H9 (cell line): Measurements from ENCODE around the gene IMPDH2. TPM values are rescaled to one million over a fixed set of nuclear protein-coding genes. Genes with fewer than 3 reads are reported as not detected.

Experiments used
- DNase-seq: peaks from one replicate; pipeline ENCODE4 v3.0.0-alpha.2; 2017
- H2AFZ ChIP-seq: one replicate; pipeline ENCODE4 v1.6.1; 2013; ENCODE audit warnings: mild to moderate bottlenecking, low read length, control low read depth, moderate library complexity
- H2AK5ac ChIP-seq: 2 replicates; pipeline ENCODE4 v1.6.1; 2013; ENCODE audit warnings: low read length, control low read depth, mixed read lengths; ENCODE audit not compliant: insufficient read length
- H2BK120ac ChIP-seq: one replicate; pipeline ENCODE4 v1.6.1; 2013; ENCODE audit warnings: low read depth, mild to moderate bottlenecking, low read length, control low read depth, inconsistent platforms; ENCODE audit not compliant: poor library complexity, severe bottlenecking
- H2BK12ac ChIP-seq: 2 replicates; pipeline ENCODE4 v1.6.1; 2013; ENCODE audit warnings: low read length, control low read depth, mixed read lengths, low read depth; ENCODE audit not compliant: insufficient read length
- H2BK15ac ChIP-seq: 2 replicates; pipeline ENCODE4 v1.6.1; 2013; ENCODE audit warnings: low read depth, low read length, control low read depth
- H2BK20ac ChIP-seq: one replicate; pipeline ENCODE4 v1.6.1; 2013; ENCODE audit warnings: low read depth, mild to moderate bottlenecking, low read length, control low read depth, inconsistent platforms; ENCODE audit not compliant: poor library complexity, severe bottlenecking
- H2BK5ac ChIP-seq: 2 replicates; pipeline ENCODE4 v1.6.1; 2013; ENCODE audit warnings: low read length, control low read depth, mixed read lengths; ENCODE audit not compliant: insufficient read length
- H3K14ac ChIP-seq: 2 replicates; pipeline ENCODE4 v1.6.1; 2013; ENCODE audit warnings: low read length, control low read depth; ENCODE audit not compliant: insufficient read depth
- H3K18ac ChIP-seq: 2 replicates; pipeline ENCODE4 v1.6.1; 2013; ENCODE audit warnings: low read depth, mild to moderate bottlenecking, mixed read lengths, low read length, control low read depth; ENCODE audit not compliant: insufficient read length
- H3K23ac ChIP-seq: 2 replicates; pipeline ENCODE4 v1.6.1; 2013; ENCODE audit warnings: low read length, control low read depth, mixed read lengths, low read depth; ENCODE audit not compliant: insufficient read length
- H3K23me2 ChIP-seq: 2 replicates; pipeline ENCODE4 v1.6.1; 2013; ENCODE audit warnings: low read depth, mild to moderate bottlenecking, mixed read lengths, low read length, control low read depth; ENCODE audit not compliant: insufficient read length, poor library complexity, severe bottlenecking
- H3K27ac ChIP-seq: 2 replicates; pipeline ENCODE4 v1.5.1; 2013; ENCODE audit warnings: low read length, control low read depth, mixed read lengths, low read depth; ENCODE audit not compliant: insufficient read length
- H3K27me3 ChIP-seq: 2 replicates; pipeline ENCODE4 v1.6.1; 2013; ENCODE audit warnings: low read length, control low read depth, inconsistent platforms; ENCODE audit not compliant: insufficient read depth
- H3K4ac ChIP-seq: 2 replicates; pipeline ENCODE4 v1.6.1; 2013; ENCODE audit warnings: low read depth, mild to moderate bottlenecking, control low read depth, inconsistent platforms, low read length, moderate library complexity
- H3K4me1 ChIP-seq: 2 replicates; pipeline ENCODE4 v1.6.1; 2013; ENCODE audit warnings: low read length, control low read depth, inconsistent platforms; ENCODE audit not compliant: insufficient read depth
- H3K4me2 ChIP-seq: 2 replicates; pipeline ENCODE4 v1.6.1; 2013; ENCODE audit warnings: low read length, control low read depth, mixed read lengths; ENCODE audit not compliant: insufficient read length, insufficient read depth
- H3K56ac ChIP-seq: 2 replicates; pipeline ENCODE4 v1.6.1; 2013; ENCODE audit warnings: low read depth, mild to moderate bottlenecking, mixed read lengths, low read length, control low read depth; ENCODE audit not compliant: insufficient read length
- H3K79me1 ChIP-seq: 2 replicates; pipeline ENCODE4 v1.6.1; 2013; ENCODE audit warnings: low read depth, mild to moderate bottlenecking, moderate library complexity, low read length, control low read depth, inconsistent platforms; ENCODE audit not compliant: insufficient read depth, poor library complexity, severe bottlenecking
- H3K79me2 ChIP-seq: 2 replicates; pipeline ENCODE4 v1.6.1; 2013; ENCODE audit warnings: low read length, control low read depth, inconsistent platforms; ENCODE audit not compliant: insufficient read depth
- H3K9ac ChIP-seq: 2 replicates; pipeline ENCODE4 v1.6.1; 2013; ENCODE audit warnings: low read length, control low read depth, mixed read lengths; ENCODE audit not compliant: insufficient read length; ENCODE audit errors: extremely low read depth
- H3K9me3 ChIP-seq: one replicate; pipeline ENCODE4 v1.6.1; 2013; ENCODE audit warnings: low read depth, low read length, inconsistent platforms; ENCODE audit not compliant: control insufficient read depth
- H3T11ph ChIP-seq: one replicate; pipeline ENCODE4 v1.6.1; 2013; ENCODE audit warnings: mild to moderate bottlenecking, low read length, control low read depth, inconsistent platforms
- H4K20me1 ChIP-seq: one replicate; pipeline ENCODE4 v1.6.1; 2013; ENCODE audit not compliant: control insufficient read depth, insufficient read length, insufficient read depth
- H4K5ac ChIP-seq: 2 replicates; pipeline ENCODE4 v1.6.1; 2013; ENCODE audit warnings: low read depth, mild to moderate bottlenecking, mixed read lengths, low read length, control low read depth; ENCODE audit not compliant: insufficient read length
- H4K8ac ChIP-seq: replicated peaks from 2 replicates; pipeline ENCODE4 v1.6.1; 2013; ENCODE audit warnings: low read length, control low read depth, mixed read lengths, low read depth; ENCODE audit not compliant: insufficient read length
- H4K91ac ChIP-seq: 2 replicates; pipeline ENCODE4 v1.6.1; 2013; ENCODE audit warnings: low read depth, mild to moderate bottlenecking, moderate library complexity, mixed read lengths, low read length, control low read depth; ENCODE audit not compliant: insufficient read length
- H3K27ac Mint-ChIP-seq, 3 experiments: 2 replicates in 2 of 3; 3 replicates in 1 of 3; pipeline ENCODE4 v1.8.0; 2020 to 2021; ENCODE audit warnings: mixed read lengths in 3 of 3, mild to moderate bottlenecking in 1 of 3, moderate library complexity in 1 of 3
- H3K27me3 Mint-ChIP-seq: 2 replicates; pipeline ENCODE4 v1.8.0; 2021; ENCODE audit warnings: low read depth, mild to moderate bottlenecking, moderate library complexity, mixed read lengths
- H3K36me3 Mint-ChIP-seq, 3 experiments: 2 replicates in 2 of 3; 3 replicates in 1 of 3; pipeline ENCODE4 v1.8.0; 2020 to 2021; ENCODE audit warnings: low read depth in 3 of 3, mixed read lengths in 3 of 3; ENCODE audit not compliant: insufficient read depth in 1 of 3
- H3K4me1 Mint-ChIP-seq, 2 experiments: 2 replicates each; pipeline ENCODE4 v1.8.0; 2020; ENCODE audit warnings: mixed read lengths in 2 of 2
- H3K4me3 Mint-ChIP-seq, 2 experiments: 2 replicates in 1 of 2; 3 replicates in 1 of 2; pipeline ENCODE4 v1.8.0; 2020 to 2021; ENCODE audit warnings: mild to moderate bottlenecking in 2 of 2, mixed read lengths in 2 of 2, moderate library complexity in 1 of 2
- H3K9me3 Mint-ChIP-seq, 2 experiments: 2 replicates in 1 of 2; 3 replicates in 1 of 2; pipeline ENCODE4 v1.8.0; 2020; ENCODE audit warnings: mild to moderate bottlenecking in 2 of 2, mixed read lengths in 2 of 2, moderate library complexity in 1 of 2
- CTCF ChIP-seq: fragments of 200-600 bp; sonication (generic); conservative IDR thresholded peaks from 3 replicates; pipeline ENCODE4 v1.8.0; 2021; ENCODE audit warnings: antibody characterized with exemption, mild to moderate bottlenecking
- WGBS: extraction: QIAGEN DNeasy Blood & Tissue Kit; methylation state at CpG from one replicate; pipeline ENCODE4 v1.1.7; 2013; ENCODE audit warnings: missing lambda C conversion rate, low lambda C conversion rate, mixed read lengths; ENCODE audit not compliant: insufficient read length; ENCODE audit errors: extremely low coverage; 5-methylcytosine and 5-hydroxymethylcytosine counted together
- total RNA-seq: library from RNA; stranded (reverse); gene quantifications from 2 replicates; pipeline ENCODE4 v1.2.1, GENCODE V29; 2021

The IMPDH2 gene
- total RNA-seq, 1 experiment from 2014 or later: 408 TPM

- H3K36me3 Mint-ChIP-seq: peaks cover 58 to 92% (median 75%) of the 10 kb centered on the region in 3 experiments
- no peak overlapping the region for H3K27ac ChIP-seq
Observed at GRCh38 chr3:49029563-49029884, 326 bp upstream of the IMPDH2 start.

More at GRCh38 chr3:49029563-49029884, 326 bp upstream of the IMPDH2 start:
- Mint-ChIP-seq H3K27ac (peak overlapping the region; percentile 98 to 99 (median 98); a peak in 4 of 7 replicates), H3K4me3 (peak overlapping the region; percentile 90 to 96), H3K4me1 (peaks cover 13 to 20% of the 10 kb centered on the region in 2 experiments), H3K9me3 (no peaks in the 10 kb centered on the region), H3K27me3 (no peaks in the 10 kb centered on the region; the same call in none of the 2 replicates)
- H3K18ac ChIP-seq: no peak overlapping the region
- H2BK12ac ChIP-seq: no peak overlapping the region
- no peak overlapping the region for H3K9ac ChIP-seq
- H3T11ph ChIP-seq: no peak overlapping the region
- H3K14ac ChIP-seq: no peak overlapping the region
- H3K27me3 ChIP-seq: no peaks in the 10 kb centered on the region
- H2BK15ac ChIP-seq: no peak overlapping the region
- no peak overlapping the region for H2BK20ac ChIP-seq
- no peak overlapping the region for H2BK5ac ChIP-seq
- peaks cover 7% of the 10 kb centered on the region for H4K20me1 ChIP-seq
- no peak overlapping the region for H2AFZ ChIP-seq
- H3K79me1 ChIP-seq: no peaks in the 10 kb centered on the region
- H3K9me3 ChIP-seq: no peaks in the 10 kb centered on the region
- no peak overlapping the region for H2AK5ac ChIP-seq
- no peak overlapping the region for H4K91ac ChIP-seq
- H3K79me2 ChIP-seq: no peaks in the 10 kb centered on the region
- H4K5ac ChIP-seq: no peak overlapping the region
- no peaks in the 10 kb centered on the region for H3K4me1 ChIP-seq
- no peak for TF ChIP-seq CTCF
- H2BK120ac ChIP-seq: no peak overlapping the region
- H3K23ac ChIP-seq: no peak overlapping the region
- DNase-seq: no peak
- H4K8ac ChIP-seq: no peak overlapping the region
- no CpG with 5 or more reads among the region's 7 CpGs for WGBS
- H3K56ac ChIP-seq: no peak overlapping the region
- H3K23me2 ChIP-seq: peaks cover 3% of the 10 kb centered on the region
- no peak overlapping the region for H3K4me2 ChIP-seq
- H3K4ac ChIP-seq: no peak overlapping the region
